Stimulated activated CD8-positive, alpha-beta memory T cell treated with anti-CD3 and anti-CD28 coated beads, Interleukin-15, amount 100 ng/mL, for 24 hours (primary cell): ENCODE data around the gene LRRN4CL.

Experiments
- DNase-seq: peaks from one replicate; pipeline ENCODE4 v3.0.0-alpha.2; 2020; ENCODE audit warnings: low read depth

LRRN4CL gene

DNA sequence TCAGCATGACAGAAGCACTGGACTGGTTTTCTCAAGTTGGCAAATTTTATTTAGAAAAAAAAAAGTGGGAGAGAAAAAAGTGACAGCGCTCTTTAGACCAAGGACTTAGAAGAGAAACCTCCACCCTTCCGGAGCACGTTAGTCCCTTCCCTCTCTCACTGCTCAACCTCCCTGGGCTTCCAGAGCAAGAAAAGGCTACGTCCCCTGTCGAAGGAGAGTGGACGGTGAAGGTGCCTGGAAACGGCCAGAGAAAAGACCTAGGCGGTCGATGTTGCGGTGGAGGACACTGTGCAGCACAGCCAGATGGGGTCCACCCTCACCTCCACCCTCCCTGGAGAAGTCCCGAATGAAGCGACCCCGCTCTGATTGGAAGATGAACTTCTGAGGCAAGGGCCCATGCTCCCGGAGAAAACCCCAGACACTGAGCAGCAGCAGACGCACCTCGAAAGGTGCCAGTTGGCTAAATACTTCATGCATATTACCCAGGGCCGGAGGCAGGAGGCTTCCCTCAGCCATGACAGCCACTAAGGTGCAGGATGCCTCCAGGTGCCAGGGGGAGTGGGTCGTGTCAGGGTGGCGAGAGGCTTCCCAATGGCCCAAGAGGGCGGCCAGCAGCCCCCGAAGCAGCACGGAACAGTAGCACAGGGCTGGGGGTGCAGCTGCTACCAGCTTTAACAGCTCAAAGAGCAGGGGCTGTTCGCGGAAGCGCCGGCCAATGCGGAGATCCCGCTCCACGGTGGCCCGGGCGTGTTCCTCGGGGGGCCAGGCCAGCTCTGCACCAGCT is 42.3 kb downstream of the LRRN4CL start:
- DNase-seq: no peak

DNA sequence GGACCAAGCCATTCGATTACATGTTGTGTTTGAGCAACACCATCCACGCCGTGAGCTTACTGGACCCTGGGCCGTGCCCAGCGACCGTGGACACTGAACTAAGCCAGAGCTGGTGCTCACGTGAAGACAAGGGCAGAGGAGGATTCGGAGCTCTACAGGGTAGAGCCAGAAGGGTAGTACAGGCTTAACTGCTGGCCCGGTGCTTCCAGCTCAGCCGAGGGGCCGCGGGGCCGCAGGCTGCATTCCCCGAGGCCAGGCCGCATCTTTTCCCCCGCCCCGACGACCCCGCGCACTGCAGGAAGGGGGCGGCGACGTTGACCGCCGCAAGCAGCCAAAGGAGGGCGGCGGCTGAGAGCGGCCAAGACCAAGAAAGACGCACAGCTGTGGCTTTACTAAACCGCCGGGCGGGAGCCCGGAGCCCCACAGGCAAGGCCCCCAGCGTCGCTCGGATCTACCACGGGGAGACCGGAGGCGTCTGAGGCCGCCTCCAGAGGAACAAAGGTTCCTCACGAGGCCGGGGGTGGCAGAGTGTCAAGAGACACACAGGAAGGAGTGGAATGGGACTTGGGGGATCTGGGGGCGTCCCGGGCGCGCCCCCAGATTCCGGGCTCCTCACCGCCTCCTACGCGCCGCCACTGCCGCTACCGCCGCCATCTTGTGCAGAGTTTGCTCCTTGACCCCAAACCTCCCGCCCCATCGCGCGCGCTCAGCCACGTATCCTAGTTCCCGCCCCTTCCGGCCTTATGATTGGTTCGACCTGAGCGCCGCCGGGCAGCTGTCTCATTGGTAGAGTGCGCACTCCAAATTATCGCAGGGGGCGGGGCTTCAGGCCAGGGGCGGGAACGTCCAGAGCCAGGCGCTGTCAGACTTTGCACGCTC is 43.1 kb downstream of the LRRN4CL start, which contains the start of gene GANAB:
Gene GANAB, minus strand, starts transcription at position 668 of the 879 bp plus-strand sequence. Its CDS starts 14 bp downstream, at position 654.
- DNase-seq: peak; percentile 95

DNA sequence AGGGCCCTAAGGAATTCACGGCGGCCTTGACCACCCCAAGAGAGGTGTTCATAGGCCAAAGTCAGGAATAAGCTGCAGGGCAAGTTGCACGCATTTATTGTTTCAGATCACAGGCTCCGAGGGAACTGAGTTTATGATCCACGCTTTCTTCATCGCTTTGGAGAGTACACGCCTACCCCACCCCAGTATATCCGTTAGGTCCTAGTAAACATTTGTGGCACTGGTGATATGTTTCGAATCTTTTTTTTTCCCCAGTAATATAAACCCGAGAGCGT is 43.7 kb downstream of the LRRN4CL start:
- no peak for DNase-seq

DNA sequence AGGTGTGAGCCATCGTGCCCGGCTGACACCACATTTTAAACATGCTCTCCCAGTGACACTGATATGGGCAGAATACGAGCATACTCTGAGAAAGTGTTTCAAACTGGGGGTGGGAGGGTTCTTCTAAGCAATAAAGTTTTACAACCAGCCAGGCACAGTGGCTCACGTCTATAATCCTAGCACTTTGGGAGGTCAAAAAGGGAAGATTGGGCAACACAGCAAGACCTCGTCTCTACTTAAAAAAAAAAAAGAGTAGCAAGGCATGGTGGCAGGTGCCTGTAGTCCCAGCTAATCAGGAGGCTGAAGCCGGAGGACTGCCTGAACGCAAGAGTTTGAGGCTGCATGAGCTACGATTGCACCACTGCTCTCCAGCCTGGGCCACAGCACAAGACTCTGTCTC is 45.1 kb downstream of the LRRN4CL start:
- DNase-seq: no peak
